ENCODE data around the gene FAM110D.

The FAM110D gene

GRCh38 chr1:26145960-26146294 is 13.0 kb upstream of the FAM110D start:
- no peak overlapping the region for H3K4me3 ChIP-seq (ENCODE audit: low read depth, low read length)
- no peak for TF ChIP-seq CTCF (IDR thresholded peaks at IDR 0.05; ENCODE audit: control insufficient read depth, extremely low read depth, insufficient read depth)
- no peak for DNase-seq (ENCODE audit: low read depth)

DNA sequence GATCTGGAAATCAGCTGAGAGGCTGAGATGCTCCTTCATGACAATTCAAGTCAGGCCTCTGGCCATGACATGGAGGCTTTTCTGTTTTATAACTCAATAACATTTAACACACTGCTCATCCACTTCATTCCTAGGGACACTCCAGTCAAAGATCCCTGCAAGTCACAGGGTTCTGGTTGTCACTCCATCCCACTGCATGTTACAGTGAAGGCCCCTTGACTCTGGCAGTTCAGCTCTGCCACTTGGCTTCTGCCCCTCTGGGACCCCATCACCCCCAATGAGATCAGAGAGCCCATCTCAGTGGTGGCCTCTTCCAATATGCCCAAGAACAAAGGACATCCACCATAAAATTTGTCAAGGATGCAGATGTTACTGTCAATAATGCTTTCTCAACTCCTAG is 10.0 kb upstream of the FAM110D start:
- no peak for DNase-seq (ENCODE audit: low read depth)
- no peak overlapping the region for H3K4me3 ChIP-seq (ENCODE audit: low read depth, low read length)
- no peak for TF ChIP-seq CTCF (IDR thresholded peaks at IDR 0.05; ENCODE audit: control insufficient read depth, extremely low read depth, insufficient read depth)

DNA sequence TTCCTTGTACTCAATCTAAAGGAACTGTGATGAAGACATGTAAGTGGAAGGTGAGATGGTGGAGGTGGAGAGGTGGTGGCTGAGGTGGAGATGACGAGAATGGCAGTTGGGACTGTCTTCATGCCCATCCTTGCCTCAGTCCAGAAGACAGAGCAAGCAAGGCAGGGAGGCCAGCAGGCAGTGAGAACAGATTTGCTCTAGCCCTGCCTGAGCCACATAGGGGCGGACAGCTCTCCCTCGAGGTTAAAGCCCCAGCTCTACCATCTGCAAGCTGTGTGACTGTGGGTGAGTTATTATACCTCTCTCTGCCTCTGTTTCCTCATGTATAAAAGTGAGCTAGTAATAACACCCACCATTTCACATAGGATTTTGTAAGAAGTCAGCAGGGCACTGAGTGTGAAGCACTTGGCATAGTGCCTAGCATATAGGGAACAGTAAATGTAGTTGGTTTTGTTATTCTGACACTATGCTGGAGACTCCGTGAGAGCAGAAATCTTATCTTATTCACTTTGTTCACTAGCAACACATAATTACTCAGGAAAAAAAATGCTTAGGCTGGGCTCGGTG is 4.8 kb upstream of the FAM110D start:
- no peak for DNase-seq (ENCODE audit: low read depth)
- no peak for TF ChIP-seq CTCF (IDR thresholded peaks at IDR 0.05; ENCODE audit: control insufficient read depth, extremely low read depth, insufficient read depth)
- H3K4me3 ChIP-seq (ENCODE audit: low read depth, low read length) = no peak overlapping the region

DNA sequence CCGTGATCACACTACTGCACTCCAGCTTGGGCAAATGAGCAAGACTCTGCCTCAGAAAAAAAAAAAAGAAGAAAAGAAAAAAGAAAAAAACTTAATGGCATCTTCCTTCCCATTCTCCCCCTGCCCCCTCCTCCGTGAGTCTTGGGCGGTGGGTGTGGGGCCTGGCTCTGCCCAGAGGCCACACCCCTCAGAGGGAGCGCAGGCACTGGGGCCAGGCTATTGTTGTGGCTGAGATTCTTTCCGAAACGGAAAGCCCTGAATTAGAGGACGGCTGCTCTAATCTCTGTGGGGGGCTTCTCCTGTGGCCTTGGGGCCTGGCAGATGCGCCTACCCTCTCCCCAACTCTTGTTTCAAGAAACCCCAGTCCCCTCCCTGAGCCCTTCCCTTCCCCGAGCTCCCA is 4.1 kb upstream of the FAM110D start:
- no peak for TF ChIP-seq CTCF (IDR thresholded peaks at IDR 0.05; ENCODE audit: control insufficient read depth, extremely low read depth, insufficient read depth)
- DNase-seq (ENCODE audit: low read depth) = no peak
- no peak overlapping the region for H3K4me3 ChIP-seq (ENCODE audit: low read depth, low read length)

- no peak overlapping the region for H3K4me3 ChIP-seq (ENCODE audit: low read depth, low read length)
- no peak for DNase-seq (ENCODE audit: low read depth)
- TF ChIP-seq CTCF (IDR thresholded peaks at IDR 0.05; ENCODE audit: control insufficient read depth, extremely low read depth, insufficient read depth) = no peak
Observed at GRCh38 chr1:26155370-26156284, 3.3 kb upstream of the FAM110D start.

DNA sequence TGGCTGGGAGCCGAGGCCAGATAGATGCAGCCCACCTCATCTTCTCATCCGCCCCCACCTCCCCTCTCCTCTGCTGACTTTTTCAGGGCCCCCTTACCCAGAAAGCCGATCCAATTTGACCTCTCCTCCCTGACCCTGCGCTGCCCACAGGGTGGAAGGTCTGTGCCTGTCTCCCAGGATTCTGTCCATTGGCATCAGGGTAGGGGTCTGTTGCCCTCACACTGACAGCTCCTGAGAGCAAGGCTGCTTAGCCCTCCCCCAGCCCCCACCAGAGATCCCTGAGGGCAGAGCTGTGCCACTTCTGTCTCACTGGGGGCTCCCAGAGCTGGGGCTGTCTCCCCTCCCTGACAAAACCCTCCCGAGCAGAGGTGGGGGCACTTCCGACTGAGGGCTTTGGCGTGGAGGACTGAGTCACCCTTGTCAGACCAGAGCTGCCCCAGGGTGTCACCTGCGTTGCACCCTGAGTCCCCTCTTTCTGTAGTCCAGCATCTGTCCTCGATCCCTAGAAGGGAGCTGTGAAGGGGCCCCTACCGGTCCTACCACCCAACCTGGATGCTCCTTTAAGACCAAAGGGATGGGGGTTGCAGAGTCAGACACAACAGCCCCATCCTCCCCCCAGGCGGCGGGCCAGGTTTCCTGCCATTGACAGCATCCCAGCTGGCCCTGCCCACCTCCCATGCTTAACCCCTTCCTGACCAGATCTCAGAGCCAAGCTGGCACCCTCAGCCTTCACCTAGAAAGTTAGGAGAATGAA is 2.4 kb upstream of the FAM110D start:
- no peak for TF ChIP-seq CTCF (IDR thresholded peaks at IDR 0.05; ENCODE audit: control insufficient read depth, extremely low read depth, insufficient read depth)
- no peak for DNase-seq (ENCODE audit: low read depth)
- no peak overlapping the region for H3K4me3 ChIP-seq (ENCODE audit: low read depth, low read length)

Data from LNCaP clone FGC (cell line).